GM23248 (cell line): ENCODE data around the gene VGF.

Experiments used
- EZH2 ChIP-seq: fragments of 200-600 bp; sonication (generic); IDR thresholded peaks from 2 replicates; pipeline ENCODE4 v1.6.1; 2018; ENCODE audit warnings: antibody characterized with exemption, mild to moderate bottlenecking; ENCODE audit not compliant: insufficient read depth, poor library complexity, severe bottlenecking
- EZH2phosphoT487 ChIP-seq: fragments of 200-600 bp; sonication (generic); IDR thresholded peaks from 2 replicates; pipeline ENCODE4 v1.6.1; 2018; ENCODE audit warnings: antibody characterized with exemption, moderate library complexity, mild to moderate bottlenecking, low read depth; ENCODE audit not compliant: insufficient read depth

DNA sequence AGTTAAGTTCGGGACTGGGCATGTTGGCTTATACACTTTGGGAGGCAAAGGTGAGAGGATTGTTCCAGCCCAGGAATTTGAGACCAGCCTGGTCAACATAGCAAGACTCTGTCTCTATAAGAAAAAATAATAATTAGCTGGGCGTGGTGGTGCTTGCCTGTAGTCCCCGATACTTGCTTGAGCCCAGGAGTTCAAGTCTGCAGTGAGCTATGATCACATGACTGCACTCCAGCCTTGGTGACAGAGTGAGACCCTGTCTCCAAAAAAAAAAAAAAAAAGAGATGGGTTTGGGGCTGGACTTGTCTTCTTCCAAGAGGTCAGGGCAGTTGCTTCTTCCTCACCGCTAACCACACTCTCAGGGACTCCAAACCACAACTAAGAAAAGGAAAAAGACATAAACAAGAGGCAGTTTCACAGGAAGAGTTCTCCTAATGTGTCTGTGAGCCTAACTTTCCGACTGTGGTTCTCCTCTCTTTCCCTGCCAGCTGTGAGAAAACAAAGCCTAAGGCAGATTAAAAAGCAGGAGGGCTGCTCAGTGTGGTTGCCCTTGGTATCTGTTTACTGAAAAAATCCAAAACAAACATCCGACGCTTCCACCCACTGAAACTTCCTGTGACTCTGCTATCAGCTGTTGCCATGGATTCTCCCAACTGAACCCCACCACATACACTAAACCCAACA, 40.9 kb downstream of the VGF start:
- TF ChIP-seq EZH2phosphoT487 (peak; percentile 77; the same call in 1 of the 2 replicates), EZH2 (no peak)
